RPMI8226 (cell line): ENCODE data around the gene AK2.
"Not testable (repeated sequence)": the region's sequence is repeated elsewhere in the genome, so short reads cannot be mapped to it uniquely, and the experiment has no call there.

Source experiments
- DNase-seq: peaks from one replicate; pipeline ENCODE4 v3.0.0-alpha.2; 2015

AK2 gene

GRCh38 chr1:33050221-33051076, 13.8 kb upstream of the AK2 start:
- DNase-seq: peak; percentile 38

- DNase-seq: no peak
Observed at GRCh38 chr1:33049371-33049770, 12.7 kb upstream of the AK2 start.

GRCh38 chr1:33048426-33048825, 11.7 kb upstream of the AK2 start:
- no peak for DNase-seq

- DNase-seq: no peak
Observed at GRCh38 chr1:33047839-33048305, 11.2 kb upstream of the AK2 start.

GRCh38 chr1:33047290-33047689, 10.6 kb upstream of the AK2 start:
- no peak for DNase-seq

GRCh38 chr1:33046234-33046633, 9.6 kb upstream of the AK2 start:
- DNase-seq: not testable (repeated sequence)

GRCh38 chr1:33045814-33046213, 9.1 kb upstream of the AK2 start:
- no peak for DNase-seq

GRCh38 chr1:33045246-33045645, 8.6 kb upstream of the AK2 start:
- DNase-seq: peak; percentile 58

- peak; percentile 25 for DNase-seq
Observed at GRCh38 chr1:33043267-33044092, 6.8 kb upstream of the AK2 start.

- DNase-seq: no peak
Observed at GRCh38 chr1:33042831-33043230, 6.1 kb upstream of the AK2 start.

GRCh38 chr1:33041026-33041425, 4.3 kb upstream of the AK2 start:
- no peak for DNase-seq

- DNase-seq: no peak
Observed at GRCh38 chr1:33039840-33040239, 3.2 kb upstream of the AK2 start.

GRCh38 chr1:33036051-33036525, 595 bp downstream of the AK2 start:
- peak; percentile 56 for DNase-seq

GRCh38 chr1:33032126-33032869, 4.4 kb downstream of the AK2 start:
- DNase-seq: no peak

GRCh38 chr1:33031506-33031905, 5.2 kb downstream of the AK2 start:
- no peak for DNase-seq

- DNase-seq: no peak
Observed at GRCh38 chr1:33030575-33030974, 6.1 kb downstream of the AK2 start.

- DNase-seq: no peak
Observed at GRCh38 chr1:33029921-33030320, 6.8 kb downstream of the AK2 start.

- no peak for DNase-seq
Observed at GRCh38 chr1:33029209-33029608, 7.5 kb downstream of the AK2 start.

GRCh38 chr1:33025761-33026160, 10.9 kb downstream of the AK2 start:
- no peak for DNase-seq

GRCh38 chr1:33025180-33025569, 11.5 kb downstream of the AK2 start:
- DNase-seq: no peak

- not testable (repeated sequence) for DNase-seq
Observed at GRCh38 chr1:33024430-33025179, 12.1 kb downstream of the AK2 start.

GRCh38 chr1:33022650-33023200, 14.0 kb downstream of the AK2 start:
- no peak for DNase-seq
